ENCODE results near the gene GLIS2. TPM values are rescaled to one million over a fixed set of nuclear protein-coding genes. Genes with fewer than 3 reads are reported as not detected.

Gene GLIS2
- total RNA-seq, 1 donor from 2014 or later, result not detected

DNA sequence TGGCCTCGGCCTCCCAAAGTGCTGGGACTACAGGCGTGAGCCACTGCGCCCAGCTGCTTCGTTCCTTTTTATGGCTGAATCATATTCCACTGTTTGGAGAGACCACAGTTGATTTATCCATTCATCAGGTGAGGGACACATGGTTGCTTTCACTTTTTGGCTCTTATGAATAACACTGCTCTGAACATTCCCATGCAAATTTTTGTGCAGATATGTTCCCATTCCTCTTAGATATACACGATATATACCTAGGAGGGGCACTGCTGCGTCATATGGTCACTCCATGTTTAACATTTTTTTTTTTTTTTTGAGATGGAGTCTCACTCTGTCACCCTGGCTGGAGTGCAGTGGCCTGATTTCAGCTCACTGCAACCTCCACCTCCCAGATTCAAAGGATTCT lies 13.9 kb upstream of the GLIS2 start:
- no peak overlapping the region for H3K4me3 Mint-ChIP-seq
- no peak for DNase-seq
- no peaks in the 10 kb centered on the region for H3K9me3 Mint-ChIP-seq
- ChIA-PET POLR2A (interaction anchor here (0.6 to 0.7 kb wide), 2 partner anchors 258 to 314 kb away, joined by 4 to 6 read pairs; no protein-coding TSS in a partner anchor), CTCF (no interaction called here)
- TF ChIP-seq, protein P1, sequence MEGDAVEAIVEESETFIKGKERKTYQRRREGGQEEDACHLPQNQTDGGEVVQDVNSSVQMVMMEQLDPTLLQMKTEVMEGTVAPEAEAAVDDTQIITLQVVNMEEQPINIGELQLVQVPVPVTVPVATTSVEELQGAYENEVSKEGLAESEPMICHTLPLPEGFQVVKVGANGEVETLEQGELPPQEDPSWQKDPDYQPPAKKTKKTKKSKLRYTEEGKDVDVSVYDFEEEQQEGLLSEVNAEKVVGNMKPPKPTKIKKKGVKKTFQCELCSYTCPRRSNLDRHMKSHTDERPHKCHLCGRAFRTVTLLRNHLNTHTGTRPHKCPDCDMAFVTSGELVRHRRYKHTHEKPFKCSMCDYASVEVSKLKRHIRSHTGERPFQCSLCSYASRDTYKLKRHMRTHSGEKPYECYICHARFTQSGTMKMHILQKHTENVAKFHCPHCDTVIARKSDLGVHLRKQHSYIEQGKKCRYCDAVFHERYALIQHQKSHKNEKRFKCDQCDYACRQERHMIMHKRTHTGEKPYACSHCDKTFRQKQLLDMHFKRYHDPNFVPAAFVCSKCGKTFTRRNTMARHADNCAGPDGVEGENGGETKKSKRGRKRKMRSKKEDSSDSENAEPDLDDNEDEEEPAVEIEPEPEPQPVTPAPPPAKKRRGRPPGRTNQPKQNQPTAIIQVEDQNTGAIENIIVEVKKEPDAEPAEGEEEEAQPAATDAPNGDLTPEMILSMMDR (IDR thresholded peaks at IDR 0.05), result no peak
- H3K4me1 Mint-ChIP-seq, result peaks cover 10% of the 10 kb centered on the region
- H3K27me3 Mint-ChIP-seq, result no peaks in the 10 kb centered on the region
- intact Hi-C loops (cut with micrococcal nuclease), result no loop called here
- H3K27ac Mint-ChIP-seq, result no peak overlapping the region
- no peaks in the 10 kb centered on the region for H3K36me3 Mint-ChIP-seq (ENCODE audit: low read depth)
- no peak for ATAC-seq (ENCODE audit: low read depth)

DNA sequence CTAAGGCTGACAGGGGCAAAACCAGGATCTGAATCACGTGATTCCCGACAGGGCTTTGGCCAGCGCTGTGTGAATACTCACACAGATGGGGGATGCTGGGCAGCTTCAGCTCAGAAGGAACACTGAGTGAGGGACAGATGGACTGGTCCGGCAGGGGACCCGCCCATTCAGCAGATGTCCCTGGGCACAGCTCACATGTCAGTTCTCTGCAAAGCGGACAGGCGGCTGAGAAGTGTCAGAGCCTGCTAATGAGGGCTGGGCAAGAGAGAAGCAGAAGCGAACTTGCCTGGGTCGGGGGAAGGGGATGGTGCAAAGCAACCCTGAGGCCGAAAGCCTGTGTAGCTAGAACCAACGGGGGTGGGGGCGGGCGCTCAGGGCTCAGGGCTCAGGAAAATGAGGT lies 11.9 kb upstream of the GLIS2 start:
- DNase-seq, result no peak
- Mint-ChIP-seq H3K4me1 (peaks cover 16% of the 10 kb centered on the region), H3K27ac (no peak overlapping the region), H3K27me3 (no peaks in the 10 kb centered on the region), H3K4me3 (no peak overlapping the region), H3K36me3 (ENCODE audit: low read depth) (peaks cover 3% of the 10 kb centered on the region), H3K9me3 (no peaks in the 10 kb centered on the region)
- POLR2A ChIA-PET, result interaction anchor here (0.6 kb wide), 1 partner anchor 86 kb away, joined by 3 read pairs; no protein-coding TSS in a partner anchor
- CTCF ChIA-PET, result interaction anchor here (1.3 kb wide), 1 partner anchor 26 kb away, joined by 4 read pairs; no protein-coding TSS in a partner anchor
- ATAC-seq (ENCODE audit: low read depth), result no peak
- TF ChIP-seq, protein P1 (IDR thresholded peaks at IDR 0.05), result no peak
- intact Hi-C loops (cut with micrococcal nuclease), result no loop called here

DNA sequence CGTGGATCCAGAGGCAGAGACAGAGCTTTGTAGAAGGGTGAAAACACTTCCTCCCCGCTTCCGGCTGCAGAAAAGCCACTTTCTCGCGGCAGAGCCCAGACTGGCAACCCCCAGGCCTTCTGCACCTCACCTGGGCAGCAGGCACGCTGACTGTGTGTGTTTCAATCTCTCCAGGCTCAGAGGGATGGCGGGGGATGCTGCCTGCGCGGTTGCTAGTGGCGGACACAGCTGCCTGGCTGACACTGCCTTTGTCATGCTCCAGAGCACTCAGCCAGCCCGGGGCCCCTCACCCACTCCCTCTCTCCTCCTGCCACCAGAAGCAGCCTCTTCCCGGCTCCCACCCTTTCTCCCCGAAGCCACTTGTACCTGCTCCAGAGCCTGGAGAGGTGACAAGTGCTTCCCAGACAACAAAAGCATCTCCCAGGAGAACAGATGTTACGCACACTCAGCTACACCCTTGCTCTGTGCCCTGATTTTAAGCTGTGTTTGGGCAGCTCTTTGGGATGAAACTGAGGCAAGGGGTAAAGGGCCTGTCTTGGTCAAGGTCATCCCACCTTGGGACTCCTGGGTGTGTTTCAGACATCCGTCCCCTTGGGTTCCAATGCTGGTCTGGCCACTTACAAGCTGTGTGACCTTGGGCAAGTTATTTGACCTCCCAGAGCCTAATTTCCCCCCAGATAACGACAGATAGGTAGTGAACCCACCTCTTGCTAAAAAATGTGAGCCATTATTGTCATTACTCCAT lies 9.2 kb upstream of the GLIS2 start:
- peaks cover 3% of the 10 kb centered on the region for H3K36me3 Mint-ChIP-seq (ENCODE audit: low read depth)
- H3K27me3 Mint-ChIP-seq, result no peaks in the 10 kb centered on the region
- peak overlapping the region; percentile 91 for H3K4me3 Mint-ChIP-seq
- no peak for DNase-seq
- no peak for ATAC-seq (ENCODE audit: low read depth)
- peak overlapping the region; percentile 95 for H3K27ac Mint-ChIP-seq
- H3K9me3 Mint-ChIP-seq, result no peaks in the 10 kb centered on the region
- intact Hi-C loops (cut with micrococcal nuclease), result loop anchor here (1.0 to 5.0 kb wide), 8 partner anchors 10 to 791 kb away; partner anchors contain the start of genes ADCY9, EEF2KMT, GLIS2 and SEC14L5
- ChIA-PET POLR2A (interaction anchor here (0.5 to 3.0 kb wide), 8 partner anchors 20 to 656 kb away, joined by 3 to 26 read pairs (median 4); partner anchors contain the start of genes PAM16 and TFAP4), CTCF (interaction anchor here (0.6 to 2.4 kb wide), 4 partner anchors 9 to 23 kb away, joined by 3 to 7 read pairs (median 4); no protein-coding TSS in a partner anchor)
- H3K4me1 Mint-ChIP-seq, result peaks cover 25% of the 10 kb centered on the region
- TF ChIP-seq, protein P1 (IDR thresholded peaks at IDR 0.05), result no peak

DNA sequence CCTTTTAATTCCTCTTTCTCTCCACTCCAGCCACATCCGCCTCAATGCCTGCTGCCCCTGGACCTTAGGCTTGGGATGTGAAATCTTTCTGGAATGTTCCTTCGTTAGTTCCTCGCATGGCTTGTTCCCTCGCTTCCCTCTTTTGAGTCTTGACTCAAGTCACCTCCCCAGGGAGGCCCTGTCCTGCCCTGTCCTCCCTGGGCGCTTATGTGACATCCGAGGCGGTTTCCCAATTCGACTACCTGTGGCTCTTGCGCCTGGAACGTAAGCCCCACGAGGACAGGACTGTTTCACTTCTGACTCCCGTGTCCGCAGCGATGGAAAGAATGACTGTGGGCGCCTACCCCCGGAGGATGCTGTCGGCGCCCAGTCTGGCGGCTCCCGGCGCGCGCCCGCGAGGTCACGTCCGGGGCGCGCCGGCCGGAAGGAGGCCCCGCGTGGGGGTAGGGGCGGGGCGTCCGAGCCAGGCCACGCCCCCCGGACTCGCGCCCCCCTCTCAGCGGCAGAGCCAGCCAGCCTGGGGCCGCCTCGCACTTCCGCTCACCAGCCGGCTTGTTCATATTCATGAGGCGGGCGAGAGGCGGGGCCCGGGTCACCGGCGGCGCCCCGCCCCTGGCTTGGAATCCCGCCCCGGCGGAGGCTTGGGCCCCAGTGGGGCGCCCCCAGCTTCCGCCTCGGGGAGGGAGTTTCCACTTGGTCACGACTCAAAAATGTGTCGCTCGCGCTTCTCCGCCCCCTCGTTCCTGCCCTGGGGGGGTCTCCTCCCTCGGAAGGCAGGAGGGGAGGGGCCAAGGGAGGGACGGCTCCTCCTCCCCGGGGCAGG lies 8.4 kb upstream of the GLIS2 start:
- ATAC-seq (ENCODE audit: low read depth) (peak; percentile 86), DNase-seq (peak; percentile 98)
- H3K36me3 Mint-ChIP-seq (ENCODE audit: low read depth), result peaks cover 3% of the 10 kb centered on the region
- intact Hi-C loops (cut with micrococcal nuclease), result loop anchor here (1.0 to 5.0 kb wide), 9 partner anchors 9 to 790 kb away; partner anchors contain the start of genes ADCY9, EEF2KMT, GLIS2 and PAM16
- H3K4me1 Mint-ChIP-seq, result peaks cover 25% of the 10 kb centered on the region
- H3K27ac Mint-ChIP-seq, result peak overlapping the region; percentile 95
- H3K4me3 Mint-ChIP-seq, result peak overlapping the region; percentile 91
- H3K9me3 Mint-ChIP-seq, result no peaks in the 10 kb centered on the region
- TF ChIP-seq, protein P1 (IDR thresholded peaks at IDR 0.05), result no peak
- ChIA-PET POLR2A (interaction anchor here (0.6 to 3.0 kb wide), 12 partner anchors 16 to 600 kb away, joined by 3 to 26 read pairs (median 4); partner anchors contain the start of genes PAM16 and TFAP4), CTCF (interaction anchor here (1.5 to 4.9 kb wide), 3 partner anchors 19 to 24 kb away, joined by 3 to 37 read pairs (median 7); no protein-coding TSS in a partner anchor)
- H3K27me3 Mint-ChIP-seq, result no peaks in the 10 kb centered on the region
